BLaER1 treated with 17β-estradiol and CSF1 and Interleukin-3, amounts not matched to agents 10 nM and 100 nM (cell line): ENCODE measurements around the gene PARD3.

Source experiments
- H3K27ac ChIP-seq, 11 experiments: shearing (Covaris generic); formaldehyde crosslinking; 2 replicates each; pipeline ENCODE4 v1.8.1; 2022
- H3K27me3 ChIP-seq, 11 experiments: shearing (Covaris generic); formaldehyde crosslinking; 2 replicates each; pipeline ENCODE4 v1.8.1; 2022
- H3K36me3 ChIP-seq, 11 experiments: shearing (Covaris generic); formaldehyde crosslinking; 2 replicates each; pipeline ENCODE4 v1.8.1; 2022
- H3K4me1 ChIP-seq, 10 experiments: shearing (Covaris generic); formaldehyde crosslinking; 2 replicates each; pipeline ENCODE4 v1.8.1; 2022
- H3K4me2 ChIP-seq, 11 experiments: shearing (Covaris generic); formaldehyde crosslinking; 2 replicates each; pipeline ENCODE4 v1.8.1; 2022
- H3K4me3 ChIP-seq, 10 experiments: shearing (Covaris generic); formaldehyde crosslinking; 2 replicates each; pipeline ENCODE4 v1.8.1; 2022
- H3K9ac ChIP-seq, 11 experiments: shearing (Covaris generic); formaldehyde crosslinking; 2 replicates each; pipeline ENCODE4 v1.8.1; 2022
- H3K9me3 ChIP-seq, 11 experiments: shearing (Covaris generic); formaldehyde crosslinking; replicated peaks in 1 of 11; 2 replicates each; pipeline ENCODE4 v1.8.1; 2022
- H4K20me1 ChIP-seq, 11 experiments: shearing (Covaris generic); formaldehyde crosslinking; 2 replicates each; pipeline ENCODE4 v1.8.1; 2022
- Cebpa-rat ChIP-seq, 11 experiments: shearing (Covaris generic); IDR thresholded peaks; 2 replicates each; pipeline ENCODE4 v1.8.1; 2022

The PARD3 gene

GRCh38 chr10:34537629-34538231 is 277.4 kb downstream of the PARD3 start:
- Histone ChIP-seq H3K27me3 (no peaks in the 10 kb centered on the region), H4K20me1 (no peaks in the 10 kb centered on the region; a peak in 2 of 22 replicates), H3K36me3 (peaks cover 0 to 5% (median 0%) of the 10 kb centered on the region in 11 experiments; a peak in 2 of 22 replicates), H3K4me1 (peaks cover 9 to 34% (median 21%) of the 10 kb centered on the region in 10 experiments; a peak in 18 of 20 replicates), H3K9me3 (peaks cover 0 to 5% (median 0%) of the 10 kb centered on the region in 11 experiments; a peak in 3 of 22 replicates), H3K4me3 (no peak overlapping the region), H3K27ac (peak overlapping the region in 7 of 11 experiments; percentile 5 to 49 (median 39); a peak in 12 of 22 replicates), H3K4me2 (peak overlapping the region; percentile 1 to 47 (median 22); a peak in 9 of 22 replicates), H3K9ac (no peak overlapping the region)
- no peak for TF ChIP-seq Cebpa-rat (IDR thresholded peaks at IDR 0.05)

GRCh38 chr10:34535872-34536271 is 279.2 kb downstream of the PARD3 start:
- H3K9me3 ChIP-seq, result peaks cover 4 to 21% (median 12%) of the 10 kb centered on the region in 11 experiments; a peak in 20 of 22 replicates
- H3K4me1 ChIP-seq, result peaks cover 9 to 26% (median 19%) of the 10 kb centered on the region in 10 experiments; a peak in 17 of 20 replicates
- no peak overlapping the region for H3K9ac ChIP-seq
- no peaks in the 10 kb centered on the region for H3K27me3 ChIP-seq
- no peaks in the 10 kb centered on the region; a peak in 2 of 22 replicates for H4K20me1 ChIP-seq
- H3K4me3 ChIP-seq, result no peak overlapping the region
- H3K27ac ChIP-seq, result no peak overlapping the region
- no peak for TF ChIP-seq Cebpa-rat (IDR thresholded peaks at IDR 0.05)
- H3K4me2 ChIP-seq, result no peak overlapping the region
- H3K36me3 ChIP-seq, result peaks cover 0 to 14% (median 0%) of the 10 kb centered on the region in 11 experiments; a peak in 3 of 22 replicates

- Histone ChIP-seq H3K4me2 (no peak overlapping the region), H3K36me3 (peaks cover 0 to 14% (median 0%) of the 10 kb centered on the region in 11 experiments; a peak in 3 of 22 replicates)
- TF ChIP-seq Cebpa-rat (IDR thresholded peaks at IDR 0.05), result no peak; a peak in 1 of 22 replicates
Observed at GRCh38 chr10:34530778-34531177, 284.3 kb downstream of the PARD3 start.

GRCh38 chr10:34528320-34528719 is 286.8 kb downstream of the PARD3 start:
- Histone ChIP-seq H3K36me3 (peaks cover 0 to 9% (median 0%) of the 10 kb centered on the region in 11 experiments; a peak in 3 of 22 replicates), H3K9ac (no peak overlapping the region), H3K27ac (no peak overlapping the region), H3K4me1 (peaks cover 7 to 22% (median 15%) of the 10 kb centered on the region in 10 experiments; a peak in 16 of 20 replicates), H3K4me3 (no peak overlapping the region), H3K4me2 (no peak overlapping the region), H4K20me1 (peaks cover 0 to 8% (median 0%) of the 10 kb centered on the region in 11 experiments; a peak in 2 of 22 replicates), H3K27me3 (no peaks in the 10 kb centered on the region), H3K9me3 (peaks cover 4 to 22% (median 14%) of the 10 kb centered on the region in 11 experiments; a peak in 19 of 22 replicates)
- TF ChIP-seq Cebpa-rat (IDR thresholded peaks at IDR 0.05), result no peak

More at GRCh38 chr10:34530778-34531177, 284.3 kb downstream of the PARD3 start:
- H3K9me3 ChIP-seq, result peaks cover 4 to 22% (median 14%) of the 10 kb centered on the region in 11 experiments; a peak in 20 of 22 replicates
- no peaks in the 10 kb centered on the region for H3K27me3 ChIP-seq
- H3K4me1 ChIP-seq, result peaks cover 0 to 15% (median 0%) of the 10 kb centered on the region in 10 experiments; a peak in 5 of 20 replicates
- H3K27ac ChIP-seq, result no peak overlapping the region
- no peak overlapping the region for H3K4me3 ChIP-seq
- no peak overlapping the region for H3K9ac ChIP-seq
- peaks cover 0 to 8% (median 0%) of the 10 kb centered on the region in 11 experiments; a peak in 2 of 22 replicates for H4K20me1 ChIP-seq

GRCh38 chr10:34526758-34527730 is 288.1 kb downstream of the PARD3 start:
- Histone ChIP-seq H3K27me3 (no peaks in the 10 kb centered on the region), H3K4me2 (no peak overlapping the region), H3K4me3 (no peak overlapping the region), H3K4me1 (peaks cover 7 to 22% (median 15%) of the 10 kb centered on the region in 10 experiments; a peak in 16 of 20 replicates), H3K9ac (no peak overlapping the region), H3K9me3 (peaks cover 4 to 16% (median 13%) of the 10 kb centered on the region in 11 experiments; a peak in 19 of 22 replicates), H3K27ac (no peak overlapping the region), H3K36me3 (peaks cover 0 to 9% (median 0%) of the 10 kb centered on the region in 11 experiments; a peak in 3 of 22 replicates), H4K20me1 (peaks cover 0 to 8% (median 0%) of the 10 kb centered on the region in 11 experiments; a peak in 2 of 22 replicates)
- TF ChIP-seq Cebpa-rat (IDR thresholded peaks at IDR 0.05), result no peak

GRCh38 chr10:34526186-34526585 is 288.9 kb downstream of the PARD3 start:
- TF ChIP-seq Cebpa-rat (IDR thresholded peaks at IDR 0.05), result no peak
- H3K36me3 ChIP-seq, result peaks cover 0 to 4% (median 0%) of the 10 kb centered on the region in 11 experiments; a peak in 1 of 22 replicates
- H3K4me1 ChIP-seq, result peaks cover 7 to 22% (median 15%) of the 10 kb centered on the region in 10 experiments; a peak in 16 of 20 replicates
- H4K20me1 ChIP-seq, result peaks cover 0 to 8% (median 0%) of the 10 kb centered on the region in 11 experiments; a peak in 2 of 22 replicates
- H3K4me3 ChIP-seq, result no peak overlapping the region
- H3K27me3 ChIP-seq, result no peaks in the 10 kb centered on the region
- no peak overlapping the region for H3K4me2 ChIP-seq
- peaks cover 0 to 8% (median 5%) of the 10 kb centered on the region in 11 experiments; a peak in 13 of 22 replicates for H3K9me3 ChIP-seq
- no peak overlapping the region for H3K9ac ChIP-seq
- no peak overlapping the region for H3K27ac ChIP-seq

- Histone ChIP-seq H3K36me3 (0 out of 22 replicates have a peak, but pooled peaks cover 0 to 4% (median 0%) of the 10 kb centered on the region in 11 experiments), H3K9ac (no peak overlapping the region), H3K27ac (no peak overlapping the region), H3K4me2 (peak overlapping the region in 8 of 11 experiments; percentile 16 to 61 (median 40); a peak in 11 of 22 replicates), H3K4me3 (no peak overlapping the region), H4K20me1 (peaks cover 0 to 8% (median 0%) of the 10 kb centered on the region in 11 experiments; a peak in 2 of 22 replicates), H3K9me3 (no peaks in the 10 kb centered on the region), H3K4me1 (peaks cover 7 to 21% (median 15%) of the 10 kb centered on the region in 10 experiments; a peak in 16 of 20 replicates), H3K27me3 (no peaks in the 10 kb centered on the region)
- no peak for TF ChIP-seq Cebpa-rat (IDR thresholded peaks at IDR 0.05)
Observed at GRCh38 chr10:34524369-34525091, 290.6 kb downstream of the PARD3 start.
